Stimulated activated CD8-positive, alpha-beta memory T cell treated with anti-CD3 and anti-CD28 coated beads, Interleukin-12 subunit alpha, Interleukin-12 subunit beta, amount 100 ng/mL, for 1 hour (primary cell): ENCODE measurements around the gene MS4A4A.

Experiments
- DNase-seq: peaks from one replicate; pipeline ENCODE4 v3.0.0-alpha.2; 2020; ENCODE audit warnings: low read depth

The MS4A4A gene

DNA sequence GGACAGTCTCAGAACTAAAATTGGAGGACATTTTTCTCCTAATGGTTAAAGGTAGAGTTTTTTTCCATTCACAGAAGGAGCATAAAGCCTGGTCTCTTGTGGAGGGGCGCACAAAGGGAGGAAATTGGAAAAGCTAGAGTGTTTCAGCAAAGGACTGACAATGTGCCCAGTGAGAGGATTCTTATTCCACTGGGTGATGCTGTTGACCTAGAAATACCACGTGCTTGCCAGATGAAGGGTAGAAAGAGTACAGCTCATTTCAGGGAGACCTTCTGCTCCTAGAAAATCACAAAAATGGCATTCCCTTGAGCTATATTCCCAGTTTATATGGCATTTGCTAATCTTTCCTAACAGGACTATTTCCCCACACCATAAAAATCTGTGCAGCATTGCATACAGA, 67.7 kb downstream of the MS4A4A start:
- no peak for DNase-seq

- DNase-seq: no peak
These were observed 69.5 kb downstream of the MS4A4A start for GRCh38 chr11:60349990-60350389.

DNA sequence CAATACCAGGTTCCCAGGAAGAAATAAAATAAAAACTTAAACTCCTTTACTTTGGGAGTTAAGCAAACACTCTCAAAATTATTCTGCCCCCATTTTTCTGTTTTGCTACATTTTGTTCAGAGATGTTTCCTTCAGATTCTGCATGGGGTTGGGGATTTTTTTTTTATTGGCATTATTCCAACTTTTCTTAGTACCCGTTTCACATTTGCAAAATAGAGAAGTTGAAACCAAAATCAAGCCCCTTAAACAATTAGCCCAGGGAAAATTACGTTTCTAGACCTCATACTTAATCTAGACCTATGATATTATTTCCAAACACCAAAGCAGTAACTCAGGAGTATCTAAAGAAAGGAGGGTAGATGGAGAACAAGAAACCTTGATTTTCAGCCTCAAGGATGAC, 77.3 kb downstream of the MS4A4A start:
- DNase-seq: no peak
